A673 (cell line): ENCODE results near the gene EIF3J. TPM values are rescaled to one million over a fixed set of nuclear protein-coding genes. Genes with fewer than 3 reads are reported as not detected.

Experiments used
- BruUV-seq: library from RNA; stranded (reverse); fragments of 400-500 nt; replicated peaks from 2 replicates; lab custom pipeline; 2021; lab: Mats Ljungman, UMichigan
- CTCF ChIA-PET: fragments of 300-600 bp; sonication (Branson Sonifier 250); formaldehyde crosslinking; loops from one replicate; lab custom pipeline; 2022; ENCODE audit warnings: antibody characterized with exemption; lab: Charles Lee
- POLR2A ChIA-PET: fragments of 300-600 bp; sonication (Branson Sonifier 250); formaldehyde crosslinking; loops from one replicate; lab custom pipeline; 2022; ENCODE audit warnings: antibody characterized with exemption; ENCODE audit not compliant: low non-redundant PET; lab: Charles Lee
- DNase-seq: peaks from one replicate; pipeline ENCODE4 v3.0.0-alpha.2; 2015; ENCODE audit warnings: low spot score
- H3K27ac ChIP-seq: fragments of 200-600 bp; sonication (generic); 2 replicates; pipeline ENCODE4 v1.5.1; 2016; ENCODE audit warnings: mixed run types, low read depth, mild to moderate bottlenecking, mixed read lengths, antibody characterized with exemption, low read length; ENCODE audit not compliant: poor library complexity, severe bottlenecking
- H3K27me3 ChIP-seq: fragments of 200-600 bp; sonication (generic); replicated peaks from 2 replicates; pipeline ENCODE4 v1.6.1; 2017; ENCODE audit warnings: mixed run types, low read depth, mild to moderate bottlenecking, mixed read lengths, antibody characterized with exemption, low read length; ENCODE audit not compliant: insufficient read depth, poor library complexity
- H3K36me3 ChIP-seq: fragments of 200-600 bp; sonication (generic); 2 replicates; pipeline ENCODE4 v1.6.1; 2016; ENCODE audit warnings: mixed run types, mild to moderate bottlenecking, mixed read lengths, antibody characterized with exemption, low read length; ENCODE audit not compliant: insufficient read depth, poor library complexity, severe bottlenecking
- H3K4me1 ChIP-seq: fragments of 200-600 bp; sonication (generic); 2 replicates; pipeline ENCODE4 v1.6.1; 2017; ENCODE audit warnings: mixed run types, mild to moderate bottlenecking, mixed read lengths, antibody characterized with exemption, low read length; ENCODE audit not compliant: insufficient read depth, poor library complexity, severe bottlenecking
- H3K4me3 ChIP-seq: fragments of 200-600 bp; sonication (generic); 2 replicates; pipeline ENCODE4 v1.5.1; 2016; ENCODE audit warnings: low read depth, mixed run types, mild to moderate bottlenecking, mixed read lengths, low read length; ENCODE audit not compliant: poor library complexity, severe bottlenecking
- H3K9me3 ChIP-seq: fragments of 200-600 bp; sonication (generic); 2 replicates; pipeline ENCODE4 v1.6.1; 2016; ENCODE audit warnings: mixed run types, low read depth, mild to moderate bottlenecking, mixed read lengths, antibody characterized with exemption, low read length; ENCODE audit not compliant: poor library complexity, severe bottlenecking
- CTCF ChIP-seq: fragments of 300-800, 200-600 bp; sonication (generic); conservative IDR thresholded peaks from 2 replicates; pipeline ENCODE4 v1.5.1; 2017; ENCODE audit warnings: low read depth, mild to moderate bottlenecking, antibody characterized with exemption, low read length, moderate library complexity, mixed read lengths
- EZH2 ChIP-seq: fragments of 200-600 bp; sonication (generic); IDR thresholded peaks from 2 replicates; pipeline ENCODE4 v1.6.1; 2017; ENCODE audit warnings: borderline replicate concordance, low read depth, mild to moderate bottlenecking, mixed read lengths, antibody characterized with exemption, low read length; ENCODE audit not compliant: poor library complexity, severe bottlenecking
- intact Hi-C: fragments of 100-400 bp; cut with micrococcal nuclease; formaldehyde crosslinking; loops from one replicate; pipeline ENCODE4 v1.10.0; 2022; ENCODE audit not compliant: unreplicated experiment
- total RNA-seq: library from RNA; stranded (reverse); gene quantifications from 2 replicates; pipeline ENCODE4 v1.2.3, GENCODE V29; 2021

The EIF3J gene
- total RNA-seq, 1 experiment from 2014 or later: 208 TPM

GRCh38 chr15:44585633-44586032 is 48.7 kb downstream of the EIF3J start:
- ChIA-PET POLR2A (interaction anchor here (0.6 to 1.1 kb wide), 2 partner anchors 78 to 411 kb away, joined by 6 to 7 read pairs; partner anchors contain the start of gene SPG11), CTCF (interaction anchor here (0.6 to 0.7 kb wide), 2 partner anchors 63 to 387 kb away, joined by 3 to 6 read pairs; no protein-coding TSS in a partner anchor)
- H3K27ac ChIP-seq: no peak overlapping the region
- no peaks in the 10 kb centered on the region for H3K4me1 ChIP-seq
- no peak for TF ChIP-seq EZH2
- no peak for TF ChIP-seq CTCF
- no peak for DNase-seq
- H3K4me3 ChIP-seq: no peak overlapping the region
- H3K9me3 ChIP-seq: no peaks in the 10 kb centered on the region
- H3K36me3 ChIP-seq: peaks cover 86% of the 10 kb centered on the region
- H3K27me3 ChIP-seq: no peaks in the 10 kb centered on the region
- intact Hi-C loops: loop anchor here (2.0 to 10.0 kb wide), 2 partner anchors 153 to 529 kb away; partner anchors contain the start of genes DUOX2 and DUOXA2
- BruUV-seq: no TSS peak

GRCh38 chr15:44588541-44588940 is 51.6 kb downstream of the EIF3J start:
- peaks cover 87% of the 10 kb centered on the region for H3K36me3 ChIP-seq
- BruUV-seq: no TSS peak
- H3K4me1 ChIP-seq: no peaks in the 10 kb centered on the region
- ChIA-PET POLR2A (no interaction called here), CTCF (no interaction called here)
- intact Hi-C loops: loop anchor here (10.0 kb wide), 1 partner anchor 526 kb away; the partner anchor contains the start of genes DUOX2 and DUOXA2
- H3K27ac ChIP-seq: peak overlapping the region; percentile 10
- H3K27me3 ChIP-seq: no peaks in the 10 kb centered on the region
- no peak for DNase-seq
- no peak overlapping the region for H3K4me3 ChIP-seq
- no peak for TF ChIP-seq EZH2
- TF ChIP-seq CTCF: no peak
- H3K9me3 ChIP-seq: no peaks in the 10 kb centered on the region

GRCh38 chr15:44591326-44591725 is 54.4 kb downstream of the EIF3J start:
- no peak for TF ChIP-seq EZH2
- no peak for TF ChIP-seq CTCF
- ChIA-PET POLR2A (no interaction called here), CTCF (no interaction called here)
- H3K36me3 ChIP-seq: peaks cover 76% of the 10 kb centered on the region
- DNase-seq: no peak
- H3K9me3 ChIP-seq: no peaks in the 10 kb centered on the region
- no peaks in the 10 kb centered on the region for H3K27me3 ChIP-seq
- no peak overlapping the region for H3K4me3 ChIP-seq
- no peaks in the 10 kb centered on the region for H3K4me1 ChIP-seq
- BruUV-seq: no TSS peak
- intact Hi-C loops: loop anchor here (10.0 kb wide), 1 partner anchor 323 kb away; no protein-coding TSS in a partner anchor
- H3K27ac ChIP-seq: no peak overlapping the region
